Measurements from ENCODE around the gene FRYL. TPM values are rescaled to one million over a fixed set of nuclear protein-coding genes. Genes with fewer than 3 reads are reported as not detected.

The FRYL gene
- total and polyA plus RNA-seq, 2 of the 8 experiments (the other 6 are each of a cell fraction or from before 2014, with no cell fraction given), result 8.0 to 36.5 TPM

DNA sequence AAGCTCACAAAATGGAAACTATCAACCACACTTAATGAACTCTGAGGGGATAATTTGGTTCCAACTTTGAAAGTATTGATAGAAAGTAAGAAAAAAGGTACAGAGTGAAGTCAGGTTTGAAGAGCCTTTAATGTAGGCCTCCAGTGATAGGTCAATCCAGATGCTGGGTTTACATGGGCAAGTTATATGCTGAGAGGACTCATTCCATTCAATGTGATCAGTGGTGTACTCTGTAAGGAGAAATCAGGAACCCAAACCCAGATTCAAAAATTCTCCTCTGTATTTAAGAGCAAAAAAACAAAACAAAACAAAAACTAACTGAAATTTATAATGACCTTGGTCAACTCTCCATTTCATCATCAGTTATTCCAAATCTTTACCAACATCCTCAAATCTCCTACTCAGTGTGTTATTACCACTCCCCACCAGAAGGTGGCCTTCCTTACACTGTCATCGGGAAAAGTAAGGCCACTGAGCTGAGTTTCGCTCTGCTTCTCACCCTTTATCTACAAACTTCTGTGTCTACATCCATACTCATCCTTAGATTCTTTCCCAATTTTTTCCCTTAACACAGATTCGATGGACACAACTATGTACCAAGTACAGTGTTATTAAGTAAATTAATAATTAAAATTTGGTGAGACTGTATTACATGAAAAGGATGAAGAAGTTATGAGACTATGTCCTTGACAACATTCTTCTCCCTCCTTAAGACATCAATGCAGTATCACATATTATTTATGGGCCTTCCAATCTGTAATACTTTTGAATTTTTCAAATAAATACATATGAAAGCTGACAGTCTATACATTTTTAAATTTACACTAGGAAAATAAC, 201.7 kb downstream of the FRYL start:
- H2BK120ac ChIP-seq (replicated peaks; ENCODE audit: low read depth, low read length), result no peak overlapping the region
- no peak overlapping the region for H2AK5ac ChIP-seq (ENCODE audit: low read depth, low read length)
- H3K23ac ChIP-seq (ENCODE audit: insufficient read length), result no peak overlapping the region
- POLR2A ChIA-PET (ENCODE audit: partially characterized antibody), result interaction anchor here (0.8 kb wide), 1 partner anchor 87 kb away, joined by 3 read pairs; no protein-coding TSS in a partner anchor
- no peak overlapping the region for H3K4ac ChIP-seq (replicated peaks; ENCODE audit: insufficient read length, low read depth, low read length)
- no peaks in the 10 kb centered on the region for H3K9me3 ChIP-seq (ENCODE audit: insufficient read depth in 2 of 2, low read depth in 1 of 2, low read length in 1 of 2)
- no peak overlapping the region for H4K5ac ChIP-seq (ENCODE audit: insufficient read length, low read depth, low read length)
- no peak overlapping the region for H2BK12ac ChIP-seq (ENCODE audit: low read depth, low read length)
- no peaks in the 10 kb centered on the region for H4K20me1 ChIP-seq (replicated peaks in 1 of 2; ENCODE audit: control insufficient read depth in 1 of 2, insufficient read depth in 2 of 2, low read length in 2 of 2)
- no peaks in the 10 kb centered on the region for H3K4me1 ChIP-seq (replicated peaks in 1 of 4; ENCODE audit: control insufficient read depth in 3 of 4, insufficient read depth in 4 of 4, low read length in 3 of 4)
- no peak overlapping the region for H3K4me2 ChIP-seq (ENCODE audit: insufficient read depth in 1 of 2, low read depth in 2 of 2, low read length in 2 of 2)
- no peak overlapping the region for H3K14ac ChIP-seq (ENCODE audit: insufficient read length)
- H2BK20ac ChIP-seq (ENCODE audit: low read length), result no peak overlapping the region
- no peak overlapping the region for H4K91ac ChIP-seq (replicated peaks; ENCODE audit: insufficient read length, low read length)
- H3K27ac ChIP-seq (ENCODE audit: low read depth, low read length), result no peak overlapping the region
- 31% methylated on average over 3 of the region's 3 CpGs; no CpG with 5 or more reads in 1 of the 2 experiments for WGBS, 2 experiments (ENCODE audit: extremely low coverage in 1 of 2, insufficient coverage in 1 of 2, insufficient read length in 1 of 2, insufficient replicate concordance in 2 of 2, low coverage in 1 of 2, low lambda C conversion rate in 2 of 2, missing lambda C conversion rate in 1 of 2)
- no peak for TF ChIP-seq YY1 (IDR thresholded peaks at IDR 0.05; ENCODE audit: low read depth, low read length)
- no peak for TF ChIP-seq GABPA (IDR thresholded peaks at IDR 0.05; ENCODE audit: borderline replicate concordance, insufficient read depth, low read length)
- no peak for TF ChIP-seq CREB1 (IDR thresholded peaks at IDR 0.05)
- peak; percentile 86 to 87 for TF ChIP-seq RAD21 (IDR thresholded peaks at IDR 0.05 in 1 of 2, conservative IDR thresholded peaks at IDR 0.05 in 1 of 2; ENCODE audit: low read depth in 2 of 2, low read length in 2 of 2)
- TF ChIP-seq PHF8 (conservative IDR thresholded peaks at IDR 0.05; ENCODE audit: low read depth, low read length), result no peak
- TF ChIP-seq RNF2 (IDR thresholded peaks at IDR 0.05; ENCODE audit: borderline replicate concordance, low read depth, low read length, missing control alignments, poor library complexity, severe bottlenecking), result no peak
- TF ChIP-seq, protein P1, sequence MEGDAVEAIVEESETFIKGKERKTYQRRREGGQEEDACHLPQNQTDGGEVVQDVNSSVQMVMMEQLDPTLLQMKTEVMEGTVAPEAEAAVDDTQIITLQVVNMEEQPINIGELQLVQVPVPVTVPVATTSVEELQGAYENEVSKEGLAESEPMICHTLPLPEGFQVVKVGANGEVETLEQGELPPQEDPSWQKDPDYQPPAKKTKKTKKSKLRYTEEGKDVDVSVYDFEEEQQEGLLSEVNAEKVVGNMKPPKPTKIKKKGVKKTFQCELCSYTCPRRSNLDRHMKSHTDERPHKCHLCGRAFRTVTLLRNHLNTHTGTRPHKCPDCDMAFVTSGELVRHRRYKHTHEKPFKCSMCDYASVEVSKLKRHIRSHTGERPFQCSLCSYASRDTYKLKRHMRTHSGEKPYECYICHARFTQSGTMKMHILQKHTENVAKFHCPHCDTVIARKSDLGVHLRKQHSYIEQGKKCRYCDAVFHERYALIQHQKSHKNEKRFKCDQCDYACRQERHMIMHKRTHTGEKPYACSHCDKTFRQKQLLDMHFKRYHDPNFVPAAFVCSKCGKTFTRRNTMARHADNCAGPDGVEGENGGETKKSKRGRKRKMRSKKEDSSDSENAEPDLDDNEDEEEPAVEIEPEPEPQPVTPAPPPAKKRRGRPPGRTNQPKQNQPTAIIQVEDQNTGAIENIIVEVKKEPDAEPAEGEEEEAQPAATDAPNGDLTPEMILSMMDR (IDR thresholded peaks at IDR 0.05; ENCODE audit: control extremely low read depth in 1 of 3, insufficient read depth in 1 of 3, low read depth in 1 of 3, low read length in 3 of 3), result peak; percentile 26 to 80 (median 64)
- H3K4me3 ChIP-seq (ENCODE audit: extremely low read depth in 1 of 4, insufficient read depth in 2 of 4, low read depth in 3 of 4, low read length in 4 of 4), result no peak overlapping the region
- H3K18ac ChIP-seq (ENCODE audit: extremely low read depth, low read length), result no peak overlapping the region
- H3K23me2 ChIP-seq (ENCODE audit: low read depth, low read length), result no peaks in the 10 kb centered on the region
- H3K79me1 ChIP-seq (ENCODE audit: low read depth, low read length), result no peaks in the 10 kb centered on the region
- DNase-seq (ENCODE audit: low read depth in 1 of 2, low spot score in 2 of 2) (peak in 1 of 2 experiments; percentile 57), FAIRE-seq (peak; percentile 86)
- CTCF ChIA-PET (ENCODE audit: partially characterized antibody), result interaction anchor here (0.6 to 2.5 kb wide), 44 partner anchors 8 to 384 kb away, joined by 3 to 12 read pairs (median 4); partner anchors contain the start of gene FRYL
- no peak overlapping the region for H3K56ac ChIP-seq (replicated peaks; ENCODE audit: insufficient read length, low read depth, low read length)
- no peak overlapping the region for H2BK5ac ChIP-seq (ENCODE audit: low read depth, low read length)
- no peak overlapping the region for H3K9ac ChIP-seq (replicated peaks in 1 of 4; ENCODE audit: extremely low read depth in 1 of 4, low read depth in 3 of 4, low read length in 3 of 4)
- H3K79me2 ChIP-seq (ENCODE audit: control insufficient read depth in 1 of 2, insufficient read depth in 2 of 2, low read length in 2 of 2), result no peaks in the 10 kb centered on the region
- H3K36me3 ChIP-seq (ENCODE audit: control insufficient read depth in 2 of 4, insufficient read depth in 4 of 4, low read length in 3 of 4), result peaks cover 0 to 21% (median 2%) of the 10 kb centered on the region in 4 experiments; a peak in 3 of 8 replicates
- H4K8ac ChIP-seq (ENCODE audit: extremely low read depth, insufficient read depth, low read length), result no peak overlapping the region
- no peak overlapping the region for H2AFZ ChIP-seq (ENCODE audit: low read length)
- H3K27me3 ChIP-seq (replicated peaks in 1 of 4; ENCODE audit: control insufficient read depth in 3 of 4, extremely low read depth in 1 of 4, insufficient read depth in 3 of 4, low read length in 3 of 4), result no peaks in the 10 kb centered on the region
- no peak overlapping the region for H2BK15ac ChIP-seq (ENCODE audit: low read length)

All from H1 (cell line).